Cardiac muscle cell (in vitro differentiated cells and primary cell): ENCODE data around the gene FARS2. TPM values are rescaled to one million over a fixed set of nuclear protein-coding genes. Genes with fewer than 3 reads are reported as not detected.

Experiments
- DNase-seq, 2 donors: peaks; one replicate each; pipeline versions ENCODE4 v3.0.0 to v3.0.0-alpha.2; 2010 to 2017; ENCODE audit warnings: low read depth in 1 of 2, low spot score in 1 of 2
- H3K27ac ChIP-seq: fragments of 200-600 bp; sonication (generic); 2 replicates; pipeline ENCODE4 v1.5.1; 2016
- H3K27me3 ChIP-seq: fragments of 200-600 bp; sonication (generic); 2 replicates; pipeline ENCODE4 v1.6.0; 2016; ENCODE audit warnings: control low read depth
- H3K36me3 ChIP-seq: fragments of 200-600 bp; sonication (generic); 2 replicates; pipeline ENCODE4 v1.5.1; 2016; ENCODE audit warnings: control low read depth
- H3K4me1 ChIP-seq: fragments of 200-600 bp; sonication (generic); 2 replicates; pipeline ENCODE4 v1.8.1; 2017; ENCODE audit warnings: low read depth, mild to moderate bottlenecking, mixed run types
- H3K4me3 ChIP-seq: fragments of 200-600 bp; sonication (generic); 2 replicates; pipeline ENCODE4 v1.5.1; 2016; ENCODE audit warnings: mild to moderate bottlenecking
- H3K9me3 ChIP-seq: fragments of 200-600 bp; sonication (generic); 2 replicates; pipeline ENCODE4 v1.5.1; 2017; ENCODE audit warnings: low read depth, mild to moderate bottlenecking, control low read depth
- CTCF ChIP-seq: IDR thresholded peaks from 2 replicates; pipeline ENCODE4 v1.5.1; 2012; ENCODE audit warnings: low read depth, mild to moderate bottlenecking, low read length
- polyA plus RNA-seq: library from polyadenylated mRNA; unstranded; fragments of >200 nt; fragmentation: Nextera tagmentation; extraction: Ambion mirVana; gene quantifications from 2 replicates; pipeline ENCODE4 v1.2.1, GENCODE V29; 2016
- total RNA-seq: library from RNA; depleted of rRNA; stranded (reverse); fragments of >200 nt; gene quantifications from 2 replicates; pipeline ENCODE4 v1.2.3, GENCODE V29; 2016

Gene FARS2
- total and polyA plus RNA-seq, 2 experiments from 2014 or later, result 12.4 to 22.5 TPM

DNA sequence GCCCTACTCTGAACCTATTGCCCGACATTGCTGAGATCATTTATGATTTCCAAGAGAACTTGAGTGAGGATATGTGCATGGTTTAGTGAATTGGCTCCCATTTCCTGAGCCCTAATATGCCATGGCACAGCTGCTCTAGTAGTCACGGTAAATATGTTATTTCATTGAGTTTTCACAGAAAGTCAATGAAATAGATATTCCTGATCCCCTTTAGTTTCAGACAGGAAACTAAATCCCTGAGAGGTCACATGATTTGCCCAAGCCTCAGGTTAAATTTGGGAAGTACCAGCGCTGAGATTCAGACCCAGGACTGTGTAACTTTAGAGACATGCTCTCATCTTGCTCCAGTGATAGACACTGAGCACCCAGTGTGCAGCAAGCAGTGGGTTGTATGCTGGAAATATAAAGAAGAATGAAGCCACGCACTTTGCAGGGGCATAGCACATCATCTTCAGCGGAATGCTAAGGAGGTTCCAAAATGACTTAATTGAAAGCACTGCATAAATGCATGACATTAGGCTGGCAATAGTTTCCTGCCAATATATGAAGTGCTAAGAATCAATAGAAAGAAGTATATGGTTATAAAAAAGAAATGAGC is 70.6 kb downstream of the FARS2 start:
- no peak for TF ChIP-seq CTCF
- no peak overlapping the region for H3K4me3 ChIP-seq
- no peaks in the 10 kb centered on the region for H3K36me3 ChIP-seq
- H3K4me1 ChIP-seq, result no peaks in the 10 kb centered on the region
- no peak for DNase-seq
- H3K27ac ChIP-seq, result no peak overlapping the region
- no peaks in the 10 kb centered on the region for H3K27me3 ChIP-seq
- no peaks in the 10 kb centered on the region for H3K9me3 ChIP-seq

DNA sequence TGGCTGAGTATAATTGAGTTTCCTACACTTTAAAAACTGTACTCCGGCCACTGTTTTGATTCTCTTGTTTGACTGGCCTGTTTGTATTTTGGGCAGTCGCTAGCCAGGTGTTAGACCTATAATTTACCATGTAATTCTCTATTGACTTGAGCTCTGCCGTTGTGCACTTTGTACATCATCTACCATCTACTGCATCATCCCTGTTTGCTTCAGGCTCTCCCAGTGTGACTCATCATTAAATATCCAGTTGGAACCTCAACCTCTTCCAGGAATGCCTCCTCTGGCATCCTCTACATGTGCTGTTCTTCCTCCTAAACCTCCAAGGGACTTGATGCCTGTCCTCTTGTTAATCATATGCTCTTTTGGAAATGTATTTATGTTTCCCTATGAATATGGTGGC is 72.3 kb downstream of the FARS2 start:
- Histone ChIP-seq H3K27me3 (no peaks in the 10 kb centered on the region), H3K4me1 (no peaks in the 10 kb centered on the region), H3K27ac (no peak overlapping the region), H3K9me3 (no peaks in the 10 kb centered on the region), H3K4me3 (no peak overlapping the region), H3K36me3 (no peaks in the 10 kb centered on the region)
- DNase-seq, result peak in 1 of 2 donors; percentile 31
- no peak for TF ChIP-seq CTCF

DNA sequence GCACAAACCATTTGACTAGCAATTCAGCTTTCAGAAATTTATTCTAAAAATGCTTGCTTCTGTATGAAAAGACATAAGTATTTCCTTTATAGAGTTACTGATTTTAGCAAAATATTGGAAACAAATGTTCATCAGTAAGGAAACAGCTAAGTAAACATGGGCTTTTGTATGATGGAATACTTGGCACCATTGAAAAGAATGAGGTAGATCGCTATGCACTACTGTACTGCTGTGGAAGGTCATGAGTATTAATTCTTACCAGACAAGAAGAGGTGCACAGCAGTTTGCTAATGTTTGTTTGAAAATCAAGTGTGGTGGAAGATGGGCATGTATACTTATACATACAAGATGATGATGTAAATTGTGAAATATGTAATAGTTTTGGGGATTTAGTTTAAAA is 73.0 kb downstream of the FARS2 start:
- H3K27me3 ChIP-seq, result no peaks in the 10 kb centered on the region
- no peaks in the 10 kb centered on the region for H3K4me1 ChIP-seq
- no peak for TF ChIP-seq CTCF
- no peaks in the 10 kb centered on the region for H3K36me3 ChIP-seq
- no peak overlapping the region for H3K4me3 ChIP-seq
- no peak overlapping the region for H3K27ac ChIP-seq
- H3K9me3 ChIP-seq, result no peaks in the 10 kb centered on the region
- peak in 1 of 2 donors; percentile 7 for DNase-seq

GRCh38 chr6:5335020-5335419 is 73.7 kb downstream of the FARS2 start:
- H3K4me3 ChIP-seq, result no peak overlapping the region
- no peaks in the 10 kb centered on the region for H3K27me3 ChIP-seq
- no peak overlapping the region for H3K27ac ChIP-seq
- no peak for TF ChIP-seq CTCF
- no peaks in the 10 kb centered on the region for H3K36me3 ChIP-seq
- DNase-seq, result no peak
- H3K4me1 ChIP-seq, result no peaks in the 10 kb centered on the region
- no peaks in the 10 kb centered on the region for H3K9me3 ChIP-seq

DNA sequence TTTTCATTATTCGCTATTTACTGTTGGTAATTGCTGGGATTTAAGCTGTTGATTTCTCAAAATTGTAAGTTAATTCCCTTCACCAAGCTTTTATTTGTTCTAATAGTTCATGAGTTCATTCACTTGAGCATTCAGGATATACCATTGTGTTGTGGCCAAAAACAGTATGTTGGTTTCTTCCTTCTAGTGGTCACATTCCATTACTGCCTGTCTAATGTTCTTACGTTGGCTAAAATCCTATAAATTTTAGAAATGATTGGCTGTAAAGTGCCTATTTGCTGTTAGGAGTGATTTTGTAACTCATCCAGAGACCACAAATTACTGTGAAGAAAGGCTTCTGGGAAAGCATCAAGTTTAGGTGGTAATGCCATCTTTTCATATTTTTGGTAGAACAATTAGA is 76.3 kb downstream of the FARS2 start:
- Histone ChIP-seq H3K27me3 (no peaks in the 10 kb centered on the region), H3K27ac (no peak overlapping the region), H3K4me1 (no peaks in the 10 kb centered on the region), H3K4me3 (no peak overlapping the region), H3K36me3 (no peaks in the 10 kb centered on the region), H3K9me3 (no peaks in the 10 kb centered on the region)
- no peak for TF ChIP-seq CTCF
- DNase-seq, result peak in 1 of 2 donors; percentile 76
